Smooth muscle cell (in vitro differentiated cells): ENCODE data around the gene GPS1. TPM values are rescaled to one million over a fixed set of nuclear protein-coding genes. Genes with fewer than 3 reads are reported as not detected.

Source experiments
- DNase-seq: peaks from one replicate; lab custom pipeline; 2025; ENCODE audit not compliant: unreplicated experiment; lab: John Stamatoyannopoulos, UW
- H2AFZ ChIP-seq: fragments of 200-600 bp; sonication (generic); 2 replicates; pipeline ENCODE4 v1.6.0; 2016; ENCODE audit warnings: antibody characterized with exemption, low read depth, mild to moderate bottlenecking
- H3F3A ChIP-seq: fragments of 200-600 bp; sonication (generic); 2 replicates; pipeline ENCODE4 v1.6.0; 2017; ENCODE audit warnings: antibody characterized with exemption, low read depth
- H3K27ac ChIP-seq: fragments of 200-600 bp; sonication (generic); 2 replicates; pipeline ENCODE4 v1.5.1; 2016; ENCODE audit warnings: low read depth, mild to moderate bottlenecking
- H3K27me3 ChIP-seq: fragments of 200-600 bp; sonication (generic); 2 replicates; pipeline ENCODE4 v1.6.1; 2016; ENCODE audit warnings: low read depth, mild to moderate bottlenecking
- H3K36me3 ChIP-seq: fragments of 200-600 bp; sonication (generic); 2 replicates; pipeline ENCODE4 v1.5.1; 2016; ENCODE audit warnings: low read depth
- H3K4me1 ChIP-seq: fragments of 200-600 bp; sonication (generic); 2 replicates; pipeline ENCODE4 v1.5.1; 2016; ENCODE audit warnings: low read depth
- H3K4me2 ChIP-seq: fragments of 200-600 bp; sonication (generic); 2 replicates; pipeline ENCODE4 v1.6.0; 2016; ENCODE audit warnings: mild to moderate bottlenecking
- H3K4me3 ChIP-seq: fragments of 200-600 bp; sonication (generic); 2 replicates; pipeline ENCODE4 v1.5.1; 2016; ENCODE audit warnings: mild to moderate bottlenecking
- H3K79me2 ChIP-seq: fragments of 200-600 bp; sonication (generic); 2 replicates; pipeline ENCODE4 v1.6.0; 2016; ENCODE audit warnings: low read depth, mild to moderate bottlenecking
- H3K9ac ChIP-seq: fragments of 200-600 bp; sonication (generic); 2 replicates; pipeline ENCODE4 v1.6.0; 2016; ENCODE audit warnings: low read depth
- H3K9me3 ChIP-seq: fragments of 200-600 bp; sonication (generic); replicated peaks from 2 replicates; pipeline ENCODE4 v1.5.1; 2016; ENCODE audit warnings: low read depth
- H4K20me1 ChIP-seq: fragments of 200-600 bp; sonication (generic); 2 replicates; pipeline ENCODE4 v1.6.0; 2016; ENCODE audit warnings: low read depth
- CTCF ChIP-seq: fragments of 200-600 bp; sonication (generic); IDR thresholded peaks from 2 replicates; pipeline ENCODE4 v1.5.1; 2017; ENCODE audit warnings: borderline replicate concordance, mild to moderate bottlenecking, antibody characterized with exemption; ENCODE audit not compliant: insufficient read depth, poor library complexity, severe bottlenecking
- WGBS: methylation state at CpG from one replicate; pipeline ENCODE4 v1.1.7; 2016; ENCODE audit warnings: low lambda C conversion rate; 5-methylcytosine and 5-hydroxymethylcytosine counted together
- polyA plus RNA-seq: library from polyadenylated mRNA; unstranded; fragments of >200 nt; fragmentation: Nextera tagmentation; extraction: Ambion mirVana; gene quantifications from 2 replicates; pipeline ENCODE4 v1.2.1, GENCODE V29; 2016
- total RNA-seq: library from RNA; depleted of rRNA; stranded (reverse); fragments of >200 nt; gene quantifications from 2 replicates; pipeline ENCODE4 v1.2.3, GENCODE V29; 2014

The GPS1 gene
- total and polyA plus RNA-seq, 2 experiments from 2014 or later, result 93.7 to 134 TPM

DNA sequence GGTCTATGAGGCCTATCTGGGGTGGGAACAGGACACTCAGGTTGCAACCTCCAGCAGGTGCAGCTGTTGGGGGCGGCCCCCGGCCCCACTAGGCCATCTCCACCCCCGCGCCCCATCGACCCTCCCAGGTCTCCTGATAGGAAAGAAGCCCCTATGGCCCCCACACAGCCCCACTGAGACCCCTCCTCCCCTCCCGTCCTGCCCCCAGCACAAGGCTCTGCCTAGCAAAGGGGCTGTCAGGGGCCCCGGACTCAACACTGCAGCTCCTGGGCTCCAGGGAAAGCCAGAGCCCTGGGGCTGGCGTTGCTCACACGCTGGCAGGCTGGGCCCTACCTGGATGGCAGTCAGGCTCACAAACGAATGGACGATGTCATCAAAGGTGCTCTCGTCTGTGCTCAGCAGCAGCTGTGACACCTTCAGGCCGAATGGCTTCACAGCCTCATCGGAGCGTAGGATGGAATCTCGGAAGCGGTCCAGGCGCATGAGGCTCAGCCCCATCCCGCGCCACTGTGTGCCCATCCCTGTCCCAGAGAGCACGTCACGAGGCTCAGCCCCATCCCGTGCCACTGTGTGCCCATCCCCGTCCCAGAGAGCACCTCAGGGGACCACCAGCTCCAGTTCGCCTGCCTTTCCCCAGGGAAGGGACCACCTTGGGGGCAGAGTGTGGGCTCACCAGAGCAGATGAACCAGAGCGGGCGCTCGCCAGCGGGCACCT lies 39.0 kb downstream of the GPS1 start:
- Histone ChIP-seq H3K9ac (no peak overlapping the region), H3K79me2 (peaks cover 31% of the 10 kb centered on the region), H3K27me3 (no peaks in the 10 kb centered on the region), H3K4me1 (peaks cover under 1% of the 10 kb centered on the region), H2AFZ (no peak overlapping the region), H3K27ac (no peak overlapping the region), H3F3A (no peaks in the 10 kb centered on the region), H3K36me3 (no peaks in the 10 kb centered on the region), H3K4me2 (no peak overlapping the region), H3K9me3 (no peaks in the 10 kb centered on the region), H3K4me3 (no peak overlapping the region), H4K20me1 (peaks cover 87% of the 10 kb centered on the region)
- no peak for TF ChIP-seq CTCF
- 97% methylated on average over 23 of the region's 29 CpGs for WGBS
- DNase-seq, result no peak

GRCh38 chr17:82091264-82092066 lies 39.8 kb downstream of the GPS1 start:
- Histone ChIP-seq H4K20me1 (peaks cover 93% of the 10 kb centered on the region), H3F3A (no peaks in the 10 kb centered on the region), H2AFZ (no peak overlapping the region), H3K9me3 (no peaks in the 10 kb centered on the region), H3K27me3 (no peaks in the 10 kb centered on the region), H3K27ac (no peak overlapping the region), H3K79me2 (peaks cover 38% of the 10 kb centered on the region), H3K9ac (no peak overlapping the region), H3K4me2 (no peak overlapping the region), H3K36me3 (no peaks in the 10 kb centered on the region), H3K4me1 (peaks cover 8% of the 10 kb centered on the region), H3K4me3 (no peak overlapping the region)
- WGBS, result 98% methylated on average over 28 of the region's 37 CpGs
- TF ChIP-seq CTCF, result no peak
- DNase-seq, result no peak

- peaks cover 94% of the 10 kb centered on the region for H4K20me1 ChIP-seq
These were observed 40.4 kb downstream of the GPS1 start for GRCh38 chr17:82092094-82092586.

More at GRCh38 chr17:82092094-82092586, 40.4 kb downstream of the GPS1 start:
- H3K9me3 ChIP-seq, result no peaks in the 10 kb centered on the region
- H3K27me3 ChIP-seq, result no peaks in the 10 kb centered on the region
- H3K4me2 ChIP-seq, result no peak overlapping the region
- peaks cover 45% of the 10 kb centered on the region for H3K79me2 ChIP-seq
- H3K4me1 ChIP-seq, result peaks cover 14% of the 10 kb centered on the region
- H2AFZ ChIP-seq, result no peak overlapping the region
- no peak overlapping the region for H3K27ac ChIP-seq
- WGBS, result over 99% methylated on average over 21 of the region's 23 CpGs
- no peak for TF ChIP-seq CTCF
- H3K9ac ChIP-seq, result no peak overlapping the region
- H3F3A ChIP-seq, result no peaks in the 10 kb centered on the region
- no peak for DNase-seq
- H3K4me3 ChIP-seq, result no peak overlapping the region
- no peaks in the 10 kb centered on the region for H3K36me3 ChIP-seq
